ENCODE results near the gene ZNF282.
"Not testable (repeated sequence)": the region's sequence is repeated elsewhere in the genome, so short reads cannot be mapped to it uniquely, and the experiment has no call there.

Gene ZNF282

GRCh38 chr7:149261316-149261828 lies 66.0 kb downstream of the ZNF282 start:
- no peak for DNase-seq

- DNase-seq = peak; percentile 55
Observed at GRCh38 chr7:149261829-149262617, 66.7 kb downstream of the ZNF282 start, which contains the start of gene ZNF783. ZNF783 (plus strand) TSS chr7:149262196; CDS start chr7:149262334, 138 bp downstream.

GRCh38 chr7:149266451-149266850 lies 71.1 kb downstream of the ZNF282 start:
- no peak for DNase-seq

- DNase-seq = no peak
Observed at GRCh38 chr7:149267733-149268132, 72.4 kb downstream of the ZNF282 start.

- DNase-seq = not testable (repeated sequence)
Observed at GRCh38 chr7:149274424-149274823, 79.1 kb downstream of the ZNF282 start.
